Measurements from ENCODE around the gene FIBP.

DNA sequence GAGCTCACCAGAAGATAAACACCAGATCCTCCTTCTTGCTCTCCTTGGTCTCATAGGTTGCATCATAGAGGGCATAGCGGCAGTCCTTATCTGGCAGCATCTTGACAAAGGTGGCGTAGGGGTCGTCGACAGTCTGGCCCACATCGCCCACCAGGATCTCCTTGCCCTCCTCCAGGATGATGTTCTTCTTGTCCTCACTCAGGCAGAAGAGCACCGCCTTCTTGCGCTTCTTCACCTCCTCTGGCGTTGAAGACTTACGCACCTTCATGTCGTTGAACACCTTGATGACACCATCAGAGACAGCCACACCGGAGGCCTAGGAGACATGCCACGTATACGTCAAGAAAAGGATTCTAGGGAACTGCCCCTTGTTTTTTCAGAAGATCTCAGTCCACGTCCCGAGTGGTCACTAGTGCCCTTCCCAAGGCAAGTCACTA lies 32.3 kb downstream of the FIBP start:
- TF ChIP-seq, protein P1, sequence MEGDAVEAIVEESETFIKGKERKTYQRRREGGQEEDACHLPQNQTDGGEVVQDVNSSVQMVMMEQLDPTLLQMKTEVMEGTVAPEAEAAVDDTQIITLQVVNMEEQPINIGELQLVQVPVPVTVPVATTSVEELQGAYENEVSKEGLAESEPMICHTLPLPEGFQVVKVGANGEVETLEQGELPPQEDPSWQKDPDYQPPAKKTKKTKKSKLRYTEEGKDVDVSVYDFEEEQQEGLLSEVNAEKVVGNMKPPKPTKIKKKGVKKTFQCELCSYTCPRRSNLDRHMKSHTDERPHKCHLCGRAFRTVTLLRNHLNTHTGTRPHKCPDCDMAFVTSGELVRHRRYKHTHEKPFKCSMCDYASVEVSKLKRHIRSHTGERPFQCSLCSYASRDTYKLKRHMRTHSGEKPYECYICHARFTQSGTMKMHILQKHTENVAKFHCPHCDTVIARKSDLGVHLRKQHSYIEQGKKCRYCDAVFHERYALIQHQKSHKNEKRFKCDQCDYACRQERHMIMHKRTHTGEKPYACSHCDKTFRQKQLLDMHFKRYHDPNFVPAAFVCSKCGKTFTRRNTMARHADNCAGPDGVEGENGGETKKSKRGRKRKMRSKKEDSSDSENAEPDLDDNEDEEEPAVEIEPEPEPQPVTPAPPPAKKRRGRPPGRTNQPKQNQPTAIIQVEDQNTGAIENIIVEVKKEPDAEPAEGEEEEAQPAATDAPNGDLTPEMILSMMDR (IDR thresholded peaks at IDR 0.05; ENCODE audit: poor library complexity, severe bottlenecking), result no peak
- TF ChIP-seq EZH2 (IDR thresholded peaks at IDR 0.05; ENCODE audit: borderline replicate concordance, insufficient read depth, low read length, poor library complexity, severe bottlenecking) (no peak), POLR2AphosphoS5 (IDR thresholded peaks at IDR 0.05) (no peak), RAD21 (conservative IDR thresholded peaks at IDR 0.05) (no peak), EP300 (conservative IDR thresholded peaks at IDR 0.05; ENCODE audit: poor library complexity, severe bottlenecking) (no peak), SMC3 (conservative IDR thresholded peaks at IDR 0.05; ENCODE audit: poor library complexity) (no peak)
- TF ChIP-seq, protein P2, sequence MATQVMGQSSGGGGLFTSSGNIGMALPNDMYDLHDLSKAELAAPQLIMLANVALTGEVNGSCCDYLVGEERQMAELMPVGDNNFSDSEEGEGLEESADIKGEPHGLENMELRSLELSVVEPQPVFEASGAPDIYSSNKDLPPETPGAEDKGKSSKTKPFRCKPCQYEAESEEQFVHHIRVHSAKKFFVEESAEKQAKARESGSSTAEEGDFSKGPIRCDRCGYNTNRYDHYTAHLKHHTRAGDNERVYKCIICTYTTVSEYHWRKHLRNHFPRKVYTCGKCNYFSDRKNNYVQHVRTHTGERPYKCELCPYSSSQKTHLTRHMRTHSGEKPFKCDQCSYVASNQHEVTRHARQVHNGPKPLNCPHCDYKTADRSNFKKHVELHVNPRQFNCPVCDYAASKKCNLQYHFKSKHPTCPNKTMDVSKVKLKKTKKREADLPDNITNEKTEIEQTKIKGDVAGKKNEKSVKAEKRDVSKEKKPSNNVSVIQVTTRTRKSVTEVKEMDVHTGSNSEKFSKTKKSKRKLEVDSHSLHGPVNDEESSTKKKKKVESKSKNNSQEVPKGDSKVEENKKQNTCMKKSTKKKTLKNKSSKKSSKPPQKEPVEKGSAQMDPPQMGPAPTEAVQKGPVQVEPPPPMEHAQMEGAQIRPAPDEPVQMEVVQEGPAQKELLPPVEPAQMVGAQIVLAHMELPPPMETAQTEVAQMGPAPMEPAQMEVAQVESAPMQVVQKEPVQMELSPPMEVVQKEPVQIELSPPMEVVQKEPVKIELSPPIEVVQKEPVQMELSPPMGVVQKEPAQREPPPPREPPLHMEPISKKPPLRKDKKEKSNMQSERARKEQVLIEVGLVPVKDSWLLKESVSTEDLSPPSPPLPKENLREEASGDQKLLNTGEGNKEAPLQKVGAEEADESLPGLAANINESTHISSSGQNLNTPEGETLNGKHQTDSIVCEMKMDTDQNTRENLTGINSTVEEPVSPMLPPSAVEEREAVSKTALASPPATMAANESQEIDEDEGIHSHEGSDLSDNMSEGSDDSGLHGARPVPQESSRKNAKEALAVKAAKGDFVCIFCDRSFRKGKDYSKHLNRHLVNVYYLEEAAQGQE (IDR thresholded peaks at IDR 0.05; ENCODE audit: borderline replicate concordance), result no peak

All from neural cell (in vitro differentiated cells).